Right atrium auricular region (tissue), 2 donors: ENCODE data around the gene PGD. TPM values are rescaled to one million over a fixed set of nuclear protein-coding genes. Genes with fewer than 3 reads are reported as not detected.

Source experiments
- DNase-seq: peaks from one replicate; pipeline ENCODE4 v3.0.0-alpha.2; 2019; ENCODE audit warnings: low spot score
- H3K27ac ChIP-seq, 2 donors: fragments of 200-600 bp; sonication (generic); 1 replicate in 1 of 2; 2 replicates in 1 of 2; pipeline ENCODE4 v1.5.1; 2016 to 2019
- H3K27me3 ChIP-seq, 2 donors: fragments of 200-600 bp; sonication (generic); one replicate each; pipeline versions ENCODE4 v1.5.1 to v1.6.0; 2017 to 2019
- H3K36me3 ChIP-seq: fragments of 200-600 bp; sonication (generic); one replicate; pipeline ENCODE4 v1.5.1; 2016
- H3K4me1 ChIP-seq, 2 donors: fragments of 200-600 bp; sonication (generic); one replicate each; pipeline versions ENCODE4 v1.5.1 to v1.6.0; 2017 to 2019
- H3K4me3 ChIP-seq, 2 donors: fragments of 200-600 bp; sonication (generic); 1 replicate in 1 of 2; 2 replicates in 1 of 2; pipeline ENCODE4 v1.5.1; 2017 to 2019; ENCODE audit warnings: mild to moderate bottlenecking in 1 of 2, moderate library complexity in 1 of 2
- H3K9me3 ChIP-seq, 2 donors: fragments of 200-600 bp; sonication (generic); one replicate each; pipeline ENCODE4 v1.5.1; 2019
- CTCF ChIP-seq, 2 donors: fragments of 200-600 bp; sonication (generic); IDR thresholded peaks; one replicate each; pipeline ENCODE4 v1.5.1; 2019; ENCODE audit warnings: antibody characterized with exemption in 2 of 2
- total RNA-seq, 2 donors: library from RNA; depleted of rRNA; stranded (reverse); fragments of >200 nt; gene quantifications; one replicate each; pipeline ENCODE4 v1.1.0, GENCODE V29; 2016

PGD gene
- total RNA-seq, 2 donors from 2014 or later: 51.1 to 59.9 TPM

- no peak for DNase-seq
- Histone ChIP-seq H3K9me3 (no peaks in the 10 kb centered on the region), H3K4me1 (no peaks in the 10 kb centered on the region), H3K27me3 (no peaks in the 10 kb centered on the region), H3K36me3 (no peaks in the 10 kb centered on the region), H3K4me3 (no peak overlapping the region), H3K27ac (no peak overlapping the region)
- TF ChIP-seq CTCF (IDR thresholded peaks at IDR 0.05): no peak
Observed at GRCh38 chr1:10444795-10445397, 46.0 kb downstream of the PGD start.

GRCh38 chr1:10446790-10447422 lies 48.0 kb downstream of the PGD start:
- no peaks in the 10 kb centered on the region for H3K27me3 ChIP-seq
- no peak overlapping the region for H3K4me3 ChIP-seq
- H3K27ac ChIP-seq: no peak overlapping the region
- no peaks in the 10 kb centered on the region for H3K36me3 ChIP-seq
- no peak for TF ChIP-seq CTCF (IDR thresholded peaks at IDR 0.05)
- no peak for DNase-seq
- peaks cover 0 to 6% of the 10 kb centered on the region in 2 donors for H3K4me1 ChIP-seq
- H3K9me3 ChIP-seq: no peaks in the 10 kb centered on the region

GRCh38 chr1:10449751-10450150 lies 50.9 kb downstream of the PGD start, which contains the start of gene CORT:
TSS of gene CORT (plus strand) at chr1:10450031. CDS start at chr1:10450224, 193 bp downstream.
- Histone ChIP-seq H3K27me3 (no peaks in the 10 kb centered on the region), H3K27ac (no peak within 1 kb of the TSS), H3K9me3 (no peaks in the 10 kb centered on the region), H3K4me1 (peaks cover 0 to 6% of the 10 kb centered on the region in 2 donors), H3K4me3 (no peak within 1 kb of the TSS), H3K36me3 (no peaks in the 10 kb centered on the region)
- no peak for DNase-seq
- TF ChIP-seq CTCF (IDR thresholded peaks at IDR 0.05): no peak

- no peak for DNase-seq
- Histone ChIP-seq H3K9me3 (no peaks in the 10 kb centered on the region), H3K4me1 (peaks cover 0 to 6% of the 10 kb centered on the region in 2 donors), H3K36me3 (no peaks in the 10 kb centered on the region), H3K4me3 (no peak overlapping the region), H3K27ac (no peak overlapping the region), H3K27me3 (no peaks in the 10 kb centered on the region)
- no peak for TF ChIP-seq CTCF (IDR thresholded peaks at IDR 0.05)
Observed at GRCh38 chr1:10450156-10450814, 51.4 kb downstream of the PGD start.

GRCh38 chr1:10450836-10451235 lies 52.0 kb downstream of the PGD start:
- TF ChIP-seq CTCF (IDR thresholded peaks at IDR 0.05): no peak
- H3K4me3 ChIP-seq: no peak overlapping the region
- no peak overlapping the region for H3K27ac ChIP-seq

More at GRCh38 chr1:10450836-10451235, 52.0 kb downstream of the PGD start:
- Histone ChIP-seq H3K27me3 (no peaks in the 10 kb centered on the region), H3K4me1 (peaks cover 0 to 6% of the 10 kb centered on the region in 2 donors), H3K36me3 (no peaks in the 10 kb centered on the region), H3K9me3 (no peaks in the 10 kb centered on the region)
- no peak for DNase-seq
